IMR-90 (cell line): ENCODE data around the gene KRT32. TPM values are rescaled to one million over a fixed set of nuclear protein-coding genes. Genes with fewer than 3 reads are reported as not detected.

Experiments
- ATAC-seq: fragments of 200-7000 bp; cut with Tn5 transposase; 2 replicates; pipeline ENCODE4 v1.9.1; 2020; ENCODE audit warnings: low read depth, mild to moderate bottlenecking, moderate library complexity
- BruUV-seq: library from RNA; stranded (reverse); fragments of 400-500 nt; replicated peaks from 2 replicates; lab custom pipeline; 2021; lab: Mats Ljungman, UMichigan
- CTCF ChIA-PET: fragments of 300-600 bp; formaldehyde crosslinking; extraction: SDS; loops from one replicate; lab custom pipeline; 2021; ENCODE audit warnings: antibody characterized with exemption; lab: Yijun Ruan, JAX
- POLR2A ChIA-PET: fragments of 300-600 bp; sonication (Branson Sonifier 250); formaldehyde crosslinking; loops from one replicate; lab custom pipeline; 2022; ENCODE audit warnings: antibody characterized with exemption; ENCODE audit not compliant: unreplicated experiment; lab: Charles Lee
- DNase-seq: peaks from one replicate; pipeline ENCODE4 v3.0.0; 2013
- H2AFZ ChIP-seq: replicated peaks from 2 replicates; pipeline ENCODE3; 2013; ENCODE audit warnings: low read length, mild to moderate bottlenecking; ENCODE audit not compliant: poor library complexity
- H2AK5ac ChIP-seq: 2 replicates; pipeline ENCODE4 v1.6.1; 2013; ENCODE audit warnings: low read depth, low read length, inconsistent platforms
- H2AK9ac ChIP-seq: replicated peaks from 2 replicates; pipeline ENCODE3; 2013; ENCODE audit warnings: mild to moderate bottlenecking, low read depth, low read length, moderate library complexity; ENCODE audit not compliant: poor library complexity
- H2BK120ac ChIP-seq: 2 replicates; pipeline ENCODE4 v1.6.1; 2013; ENCODE audit warnings: low read depth, low read length, inconsistent platforms
- H2BK15ac ChIP-seq: 3 replicates; pipeline ENCODE4 v1.6.1; 2013; ENCODE audit warnings: low read depth, low read length, inconsistent platforms
- H2BK20ac ChIP-seq: 2 replicates; pipeline ENCODE4 v1.6.1; 2013; ENCODE audit warnings: low read depth, mild to moderate bottlenecking, inconsistent platforms, low read length, moderate library complexity
- H2BK5ac ChIP-seq: 2 replicates; pipeline ENCODE4 v1.6.1; 2013; ENCODE audit warnings: mild to moderate bottlenecking, low read depth, low read length, inconsistent platforms; ENCODE audit not compliant: poor library complexity, severe bottlenecking
- H3K14ac ChIP-seq: replicated peaks from 2 replicates; pipeline ENCODE4 v1.6.1; 2013; ENCODE audit warnings: low read depth, low read length, inconsistent platforms
- H3K18ac ChIP-seq: 2 replicates; pipeline ENCODE4 v1.6.1; 2013; ENCODE audit warnings: low read depth, low read length, control low read depth
- H3K23ac ChIP-seq: 2 replicates; pipeline ENCODE4 v1.6.1; 2013; ENCODE audit warnings: low read depth, low read length, inconsistent platforms
- H3K27ac ChIP-seq: 2 replicates; pipeline ENCODE4 v1.5.1; 2013; ENCODE audit warnings: mild to moderate bottlenecking, control low read depth, low read length; ENCODE audit not compliant: insufficient read depth
- H3K27me3 ChIP-seq: 2 replicates; pipeline ENCODE4 v1.6.1; 2013; ENCODE audit warnings: low read length; ENCODE audit not compliant: control insufficient read depth, insufficient read depth
- H3K36me3 ChIP-seq: 2 replicates; pipeline ENCODE4 v1.6.1; 2013; ENCODE audit warnings: low read length, mixed read lengths; ENCODE audit not compliant: control insufficient read depth, insufficient read depth
- H3K4ac ChIP-seq: 2 replicates; pipeline ENCODE4 v1.6.1; 2013; ENCODE audit warnings: low read depth, low read length, inconsistent platforms
- H3K4me1 ChIP-seq: 2 replicates; pipeline ENCODE4 v1.6.1; 2013; ENCODE audit warnings: low read length, mixed read lengths; ENCODE audit not compliant: control insufficient read depth, insufficient read depth
- H3K4me2 ChIP-seq: 2 replicates; pipeline ENCODE4 v1.6.1; 2013; ENCODE audit warnings: low read depth, mild to moderate bottlenecking, control low read depth, low read length, moderate library complexity
- H3K4me3 ChIP-seq: 2 replicates; pipeline ENCODE4 v1.5.1; 2013; ENCODE audit warnings: low read depth, mild to moderate bottlenecking, control low read depth, low read length, moderate library complexity; ENCODE audit not compliant: insufficient read depth
- H3K56ac ChIP-seq: 2 replicates; pipeline ENCODE4 v1.6.1; 2013; ENCODE audit warnings: low read length, inconsistent platforms; ENCODE audit not compliant: insufficient read depth; ENCODE audit errors: extremely low read depth
- H3K79me1 ChIP-seq, 2 experiments: 2 replicates each; pipeline ENCODE4 v1.6.1; 2013; ENCODE audit warnings: low read length in 2 of 2, inconsistent platforms in 1 of 2, low read depth in 1 of 2
- H3K9ac ChIP-seq: 2 replicates; pipeline ENCODE4 v1.6.1; 2013; ENCODE audit warnings: low read depth, low read length, control low read depth
- H3K9me1 ChIP-seq: 2 replicates; pipeline ENCODE4 v1.6.1; 2013; ENCODE audit warnings: low read length, inconsistent platforms; ENCODE audit not compliant: insufficient read depth
- H3K9me3 ChIP-seq: 2 replicates; pipeline ENCODE4 v1.6.1; 2013; ENCODE audit warnings: low read length; ENCODE audit not compliant: control insufficient read depth, insufficient read depth
- H4K20me1 ChIP-seq: 2 replicates; pipeline ENCODE4 v1.6.1; 2013; ENCODE audit warnings: low read length, inconsistent platforms; ENCODE audit not compliant: insufficient read depth
- H4K5ac ChIP-seq: 2 replicates; pipeline ENCODE4 v1.6.1; 2013; ENCODE audit warnings: mild to moderate bottlenecking, low read depth, low read length, control low read depth
- H4K8ac ChIP-seq, 2 experiments: 2 replicates each; pipeline ENCODE4 v1.6.1; 2013; ENCODE audit warnings: low read depth in 2 of 2, low read length in 2 of 2, control low read depth in 1 of 2, inconsistent platforms in 1 of 2
- H4K91ac ChIP-seq: 2 replicates; pipeline ENCODE4 v1.6.1; 2013; ENCODE audit warnings: low read depth, low read length, inconsistent platforms; ENCODE audit not compliant: insufficient read depth
- POLR2A ChIP-seq: IDR thresholded peaks from 2 replicates; pipeline ENCODE4 v1.6.1; 2012; ENCODE audit warnings: mild to moderate bottlenecking, low read depth, low read length
- RFX5 ChIP-seq: IDR thresholded peaks from 2 replicates; pipeline ENCODE4 v1.8.0; 2012; ENCODE audit warnings: low read depth, mild to moderate bottlenecking, low read length, moderate library complexity
- USF2 ChIP-seq: fragments of 150-350 bp; IDR thresholded peaks from 2 replicates; pipeline ENCODE4 v1.6.1; 2017; ENCODE audit warnings: mild to moderate bottlenecking, antibody characterized with exemption, low read length, low read depth
- WGBS, 2 experiments: methylation state at CpG; one replicate each; pipeline versions ENCODE4 v1.1.5 to v1.1.7; 2013; ENCODE audit warnings: missing lambda C conversion rate in 2 of 2; ENCODE audit not compliant: insufficient read length in 1 of 2; ENCODE audit errors: extremely low coverage in 2 of 2; 5-methylcytosine and 5-hydroxymethylcytosine counted together
- dilution Hi-C: fragments of 300-500 bp; cut with HindIII; formaldehyde crosslinking; loops from one replicate; pipeline ENCODE4 v1.14.3; 2018; ENCODE audit warnings: low sequenced_read_pairs; ENCODE audit not compliant: unreplicated experiment
- in situ Hi-C: fragments of 300-500 bp; cut with MboI; formaldehyde crosslinking; loops from 3 replicates; pipeline ENCODE4 v1.14.3; 2019; ENCODE audit warnings: low sequenced_read_pairs, inconsistent platforms, mixed read lengths
- intact Hi-C: fragments of 100-400 bp; cut with micrococcal nuclease; formaldehyde crosslinking; loops from 2 replicates; pipeline ENCODE4 v1.10.0; 2022
- polyA plus RNA-seq, 3 experiments: library from polyadenylated mRNA; depleted of rRNA; stranded (reverse); fragments of >200 nt; gene quantifications; 2 replicates each; pipeline ENCODE4 v1.2.3, GENCODE V29; 2012; ENCODE audit warnings: low replicate concordance in 1 of 3
- total RNA-seq: library from RNA; depleted of rRNA; stranded (reverse); fragments of >200 nt; gene quantifications from 2 replicates; pipeline ENCODE4 v1.2.3, GENCODE V29; 2012

KRT32 gene
- total and polyA plus RNA-seq, 2 of the 4 experiments (the other 2 are of a cell fraction): 0.09 TPM; not detected in 1

DNA sequence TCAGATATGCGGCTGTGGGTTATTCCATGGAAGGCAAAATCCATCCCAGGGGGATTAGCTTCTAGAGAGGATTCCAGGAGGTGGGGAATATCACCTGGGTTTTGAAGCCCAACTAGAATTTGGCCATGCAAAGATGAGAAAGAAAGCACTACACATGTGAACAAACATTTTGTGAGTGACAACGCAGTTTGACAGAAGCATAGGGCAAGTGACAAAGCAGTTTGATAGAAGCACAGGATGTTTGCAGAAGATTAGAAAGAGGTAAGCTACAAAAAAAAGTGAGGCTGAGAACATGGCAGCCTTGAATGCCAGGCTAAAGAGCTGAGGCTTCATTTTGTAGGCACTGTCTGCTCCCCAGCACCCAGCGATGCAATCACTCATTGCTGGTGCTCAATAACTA is 14.1 kb downstream of the KRT32 start:
- no peak overlapping the region for H3K23ac ChIP-seq
- CTCF ChIA-PET: no interaction called here
- peaks cover 4% of the 10 kb centered on the region for H3K4me1 ChIP-seq
- peaks cover 14% of the 10 kb centered on the region for H3K9me3 ChIP-seq
- ATAC-seq (no peak), DNase-seq (no peak)
- no peak overlapping the region for H2BK120ac ChIP-seq
- H3K27me3 ChIP-seq: peaks cover 7% of the 10 kb centered on the region
- dilution Hi-C loops (no loop called here), intact Hi-C loops (no loop called here), in situ Hi-C loops (no loop called here)
- POLR2A ChIA-PET: no interaction called here
- H2BK5ac ChIP-seq: no peak overlapping the region
- H3K4me2 ChIP-seq: no peak overlapping the region
- H2AFZ ChIP-seq: no peak overlapping the region
- H3K79me1 ChIP-seq: no peaks in the 10 kb centered on the region
- no peak overlapping the region for H4K5ac ChIP-seq
- H4K91ac ChIP-seq: no peak overlapping the region
- WGBS, 2 experiments: no CpG with 5 or more reads among the region's 3 CpGs
- TF ChIP-seq POLR2A: no peak
- no peak for TF ChIP-seq RFX5
- TF ChIP-seq USF2: no peak
- H3K14ac ChIP-seq: no peak overlapping the region
- H3K56ac ChIP-seq: no peak overlapping the region
- peaks cover 5% of the 10 kb centered on the region for H3K9me1 ChIP-seq
- no peak overlapping the region for H2BK20ac ChIP-seq
- no peak overlapping the region for H2AK9ac ChIP-seq
- BruUV-seq: no TSS peak
- no peak overlapping the region for H3K18ac ChIP-seq
- H3K36me3 ChIP-seq: no peaks in the 10 kb centered on the region
- H3K27ac ChIP-seq: no peak overlapping the region
- H3K9ac ChIP-seq: no peak overlapping the region
- no peak overlapping the region for H2AK5ac ChIP-seq
- no peak overlapping the region for H4K8ac ChIP-seq
- no peaks in the 10 kb centered on the region for H4K20me1 ChIP-seq
- H3K4ac ChIP-seq: no peak overlapping the region
- no peak overlapping the region for H3K4me3 ChIP-seq
- no peak overlapping the region for H2BK15ac ChIP-seq
